K562 (cell line): ENCODE results near the gene B2M. TPM values are rescaled to one million over a fixed set of nuclear protein-coding genes. Genes with fewer than 3 reads are reported as not detected.

Experiments used
- CHD2 ChIP-seq: IDR thresholded peaks from 2 replicates; pipeline ENCODE4 v1.6.1; 2011; ENCODE audit warnings: low read depth, low read length
- ELF1 ChIP-seq: fragments of 200-800 bp; sonication (Bioruptor generic); IDR thresholded peaks from 2 replicates; pipeline ENCODE4 v1.6.1; 2016; ENCODE audit warnings: missing genetic modification characterization, missing compliant biosample characterization
- KDM5B ChIP-seq: fragments of 200-600 bp; sonication (generic); IDR thresholded peaks from 2 replicates; pipeline ENCODE4 v1.6.1; 2012; ENCODE audit warnings: low read depth, mild to moderate bottlenecking, moderate library complexity, low read length, control low read depth, inconsistent platforms; ENCODE audit not compliant: insufficient replicate concordance
- LCOR ChIP-seq: sonication (generic); formaldehyde crosslinking; IDR thresholded peaks from 2 replicates; pipeline ENCODE4 v1.8.0; 2022; ENCODE audit warnings: mild to moderate bottlenecking, missing genetic modification reagents
- MIER1 ChIP-seq: fragments of 450-650 bp; IDR thresholded peaks from 2 replicates; pipeline ENCODE4 v1.6.1; 2016; ENCODE audit warnings: antibody characterized with exemption, mild to moderate bottlenecking, low read depth
- NBN ChIP-seq: fragments of 450-650 bp; IDR thresholded peaks from 2 replicates; pipeline ENCODE4 v1.6.1; 2016; ENCODE audit warnings: low read depth, mild to moderate bottlenecking
- NKRF ChIP-seq: fragments of 450-650 bp; IDR thresholded peaks from 2 replicates; pipeline ENCODE4 v1.6.1; 2016; ENCODE audit warnings: borderline replicate concordance
- NR2C2 ChIP-seq, 2 experiments: fragments of 200-800 bp in 1 of 2; sonication (Bioruptor generic) in 1 of 2; sonication (generic) in 1 of 2; formaldehyde crosslinking in 1 of 2; IDR thresholded peaks; 2 replicates each; pipeline versions ENCODE4 v1.6.1 to v1.8.0; 2016 to 2022; ENCODE audit warnings: mild to moderate bottlenecking in 1 of 2, missing compliant biosample characterization in 1 of 2, missing genetic modification characterization in 1 of 2, missing genetic modification reagents in 1 of 2
- NRF1 ChIP-seq, 2 experiments: fragments of 450-650 bp; IDR thresholded peaks in 1 of 2; conservative IDR thresholded peaks in 1 of 2; 2 replicates each; pipeline ENCODE4 v1.6.1; 2014; ENCODE audit warnings: mild to moderate bottlenecking in 2 of 2
- POLR2A ChIP-seq: fragments of 450-650 bp; conservative IDR thresholded peaks from 2 replicates; pipeline ENCODE4 v1.6.1; 2016
- POLR2G ChIP-seq: fragments of 200-400 bp; formaldehyde crosslinking; IDR thresholded peaks from 2 replicates; pipeline ENCODE4 v1.6.1; 2017; ENCODE audit warnings: low read depth, mild to moderate bottlenecking, antibody characterized with exemption, low read length, moderate library complexity
- SMARCA4 ChIP-seq: fragments of 450-650 bp; IDR thresholded peaks from 2 replicates; pipeline ENCODE4 v1.6.1; 2016
- TAF9B ChIP-seq: fragments of 450-650 bp; IDR thresholded peaks from 2 replicates; pipeline ENCODE4 v1.6.1; 2018; ENCODE audit warnings: mild to moderate bottlenecking; ENCODE audit not compliant: partially characterized antibody
- TBL1XR1 ChIP-seq, 2 experiments: IDR thresholded peaks; 2 replicates each; pipeline ENCODE4 v1.6.1; 2012; ENCODE audit warnings: improper control_type of control experiment in 2 of 2, low read length in 2 of 2, mild to moderate bottlenecking in 1 of 2
- TEAD4 ChIP-seq, 2 experiments: sonication (generic) in 1 of 2; formaldehyde crosslinking in 1 of 2; IDR thresholded peaks; 2 replicates each; pipeline versions ENCODE4 v1.6.1 to v1.8.0; 2012 to 2022; ENCODE audit warnings: borderline replicate concordance in 1 of 2, inconsistent platforms in 1 of 2, low read length in 1 of 2, mild to moderate bottlenecking in 1 of 2, missing genetic modification reagents in 1 of 2
- THRAP3 ChIP-seq: fragments of 450-650 bp; IDR thresholded peaks from 2 replicates; pipeline ENCODE4 v1.6.1; 2016; ENCODE audit warnings: mild to moderate bottlenecking, inconsistent platforms, borderline replicate concordance
- ZKSCAN1 ChIP-seq: fragments of 150-350 bp; IDR thresholded peaks from 2 replicates; pipeline ENCODE4 v1.6.1; 2016; ENCODE audit warnings: low read depth, low read length
- ZNF589 ChIP-seq: fragments of 200-800 bp; sonication (Bioruptor generic); IDR thresholded peaks from 2 replicates; pipeline ENCODE4 v1.6.1; 2016; ENCODE audit warnings: low read depth, missing genetic modification characterization, missing compliant biosample characterization
- polyA plus RNA-seq, 8 experiments: library from polyadenylated mRNA; depleted of rRNA in 4 of 8; stranded (reverse) in 5 of 8; unstranded in 3 of 8; fragments of >200 nt; fragmentation: Nextera tagmentation in 2 of 8; fragmentation: Illumina TruSeq in 1 of 8; extraction: Ambion mirVana in 2 of 8; extraction: Trizol in 1 of 8; gene quantifications; 2 replicates each; pipeline versions ENCODE4 v1.2.1 to v1.2.3, GENCODE V29; 2011 to 2014; ENCODE audit warnings: inconsistent platforms in 1 of 8, missing spikeins in 1 of 8
- total RNA-seq, 7 experiments: library from RNA; depleted of rRNA in 6 of 7; stranded (reverse); fragments of >200 nt in 6 of 7; fragmentation: Illumina TruSeq in 2 of 7; extraction: Trizol in 2 of 7; gene quantifications; 2 replicates each; pipeline versions ENCODE4 v1.2.1 to v1.2.3, GENCODE V29; 2011 to 2021; ENCODE audit warnings: low replicate concordance in 1 of 7
- TF ChIP-seq, protein P1 (sequence below): sonication (generic); formaldehyde crosslinking; IDR thresholded peaks from 2 replicates; pipeline ENCODE4 v1.8.0; 2022; ENCODE audit warnings: mild to moderate bottlenecking, missing genetic modification reagents
- TF ChIP-seq, protein P2 (sequence below): sonication (generic); formaldehyde crosslinking; IDR thresholded peaks from 2 replicates; pipeline ENCODE4 v1.8.0; 2022; ENCODE audit warnings: mild to moderate bottlenecking, missing genetic modification reagents
- TF ChIP-seq, protein P3 (sequence below): fragments of 250-450 bp; sonication (Bioruptor Pico); IDR thresholded peaks from 2 replicates; pipeline ENCODE4 v1.6.1; 2021; ENCODE audit warnings: mild to moderate bottlenecking

Gene B2M
- total and polyA plus RNA-seq, 9 of the 15 experiments (the other 6 are each of a cell fraction or from before 2014, with no cell fraction given), result 460 to 3,138 (median 1,032) TPM

DNA sequence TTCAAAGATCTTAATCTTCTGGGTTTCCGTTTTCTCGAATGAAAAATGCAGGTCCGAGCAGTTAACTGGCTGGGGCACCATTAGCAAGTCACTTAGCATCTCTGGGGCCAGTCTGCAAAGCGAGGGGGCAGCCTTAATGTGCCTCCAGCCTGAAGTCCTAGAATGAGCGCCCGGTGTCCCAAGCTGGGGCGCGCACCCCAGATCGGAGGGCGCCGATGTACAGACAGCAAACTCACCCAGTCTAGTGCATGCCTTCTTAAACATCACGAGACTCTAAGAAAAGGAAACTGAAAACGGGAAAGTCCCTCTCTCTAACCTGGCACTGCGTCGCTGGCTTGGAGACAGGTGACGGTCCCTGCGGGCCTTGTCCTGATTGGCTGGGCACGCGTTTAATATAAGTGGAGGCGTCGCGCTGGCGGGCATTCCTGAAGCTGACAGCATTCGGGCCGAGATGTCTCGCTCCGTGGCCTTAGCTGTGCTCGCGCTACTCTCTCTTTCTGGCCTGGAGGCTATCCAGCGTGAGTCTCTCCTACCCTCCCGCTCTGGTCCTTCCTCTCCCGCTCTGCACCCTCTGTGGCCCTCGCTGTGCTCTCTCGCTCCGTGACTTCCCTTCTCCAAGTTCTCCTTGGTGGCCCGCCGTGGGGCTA lies at the start of gene B2M, which contains the start of gene PATL2 (continued):
- peak; percentile 99 for TF ChIP-seq KDM5B
- TF ChIP-seq LCOR (CRISPR knock-in tag), result 0 out of 2 replicates have a peak, but pooled peaks have one; percentile 62
- peak; percentile 26 to 42; a peak in 3 of 4 replicates for TF ChIP-seq NRF1 (conservative IDR thresholded peaks at IDR 0.05 in 1 of 2, IDR thresholded peaks at IDR 0.05 in 1 of 2)
- TF ChIP-seq THRAP3, result no peak
- TF ChIP-seq ZKSCAN1, result no peak
- TF ChIP-seq NBN, result peak; percentile 11; the same call in 1 of the 2 replicates
- TF ChIP-seq MIER1, result no peak
- peak; percentile 67 for TF ChIP-seq TEAD4 (IDR thresholded peaks at IDR 0.05; ENCODE audit: low read length)
- no peak for TF ChIP-seq TEAD4 (CRISPR knock-in tag; IDR thresholded peaks at IDR 0.05; ENCODE audit: borderline replicate concordance)
- TF ChIP-seq TAF9B, result peak; percentile 88
- no peak for TF ChIP-seq SMARCA4
- TF ChIP-seq, protein P1, sequence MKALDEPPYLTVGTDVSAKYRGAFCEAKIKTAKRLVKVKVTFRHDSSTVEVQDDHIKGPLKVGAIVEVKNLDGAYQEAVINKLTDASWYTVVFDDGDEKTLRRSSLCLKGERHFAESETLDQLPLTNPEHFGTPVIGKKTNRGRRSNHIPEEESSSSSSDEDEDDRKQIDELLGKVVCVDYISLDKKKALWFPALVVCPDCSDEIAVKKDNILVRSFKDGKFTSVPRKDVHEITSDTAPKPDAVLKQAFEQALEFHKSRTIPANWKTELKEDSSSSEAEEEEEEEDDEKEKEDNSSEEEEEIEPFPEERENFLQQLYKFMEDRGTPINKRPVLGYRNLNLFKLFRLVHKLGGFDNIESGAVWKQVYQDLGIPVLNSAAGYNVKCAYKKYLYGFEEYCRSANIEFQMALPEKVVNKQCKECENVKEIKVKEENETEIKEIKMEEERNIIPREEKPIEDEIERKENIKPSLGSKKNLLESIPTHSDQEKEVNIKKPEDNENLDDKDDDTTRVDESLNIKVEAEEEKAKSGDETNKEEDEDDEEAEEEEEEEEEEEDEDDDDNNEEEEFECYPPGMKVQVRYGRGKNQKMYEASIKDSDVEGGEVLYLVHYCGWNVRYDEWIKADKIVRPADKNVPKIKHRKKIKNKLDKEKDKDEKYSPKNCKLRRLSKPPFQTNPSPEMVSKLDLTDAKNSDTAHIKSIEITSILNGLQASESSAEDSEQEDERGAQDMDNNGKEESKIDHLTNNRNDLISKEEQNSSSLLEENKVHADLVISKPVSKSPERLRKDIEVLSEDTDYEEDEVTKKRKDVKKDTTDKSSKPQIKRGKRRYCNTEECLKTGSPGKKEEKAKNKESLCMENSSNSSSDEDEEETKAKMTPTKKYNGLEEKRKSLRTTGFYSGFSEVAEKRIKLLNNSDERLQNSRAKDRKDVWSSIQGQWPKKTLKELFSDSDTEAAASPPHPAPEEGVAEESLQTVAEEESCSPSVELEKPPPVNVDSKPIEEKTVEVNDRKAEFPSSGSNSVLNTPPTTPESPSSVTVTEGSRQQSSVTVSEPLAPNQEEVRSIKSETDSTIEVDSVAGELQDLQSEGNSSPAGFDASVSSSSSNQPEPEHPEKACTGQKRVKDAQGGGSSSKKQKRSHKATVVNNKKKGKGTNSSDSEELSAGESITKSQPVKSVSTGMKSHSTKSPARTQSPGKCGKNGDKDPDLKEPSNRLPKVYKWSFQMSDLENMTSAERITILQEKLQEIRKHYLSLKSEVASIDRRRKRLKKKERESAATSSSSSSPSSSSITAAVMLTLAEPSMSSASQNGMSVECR, result peak; percentile 79
- TF ChIP-seq, protein P2, sequence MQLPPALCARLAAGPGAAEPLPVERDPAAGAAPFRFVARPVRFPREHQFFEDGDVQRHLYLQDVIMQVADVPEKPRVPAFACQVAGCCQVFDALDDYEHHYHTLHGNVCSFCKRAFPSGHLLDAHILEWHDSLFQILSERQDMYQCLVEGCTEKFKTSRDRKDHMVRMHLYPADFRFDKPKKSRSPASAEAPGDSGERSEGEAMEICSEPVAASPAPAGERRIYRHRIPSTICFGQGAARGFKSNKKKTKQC (CRISPR knock-in tag), result no peak
- TF ChIP-seq ZNF589 (CRISPR knock-in tag), result peak; percentile 63
- peak in 1 of 2 experiments; percentile 82; a peak in 2 of 4 replicates for TF ChIP-seq TBL1XR1 (IDR thresholded peaks at IDR 0.05; ENCODE audit: low read length in 2 of 2)
- no peak for TF ChIP-seq ELF1 (tag)
- peak; percentile 99 for TF ChIP-seq POLR2A
- TF ChIP-seq, protein P3, sequence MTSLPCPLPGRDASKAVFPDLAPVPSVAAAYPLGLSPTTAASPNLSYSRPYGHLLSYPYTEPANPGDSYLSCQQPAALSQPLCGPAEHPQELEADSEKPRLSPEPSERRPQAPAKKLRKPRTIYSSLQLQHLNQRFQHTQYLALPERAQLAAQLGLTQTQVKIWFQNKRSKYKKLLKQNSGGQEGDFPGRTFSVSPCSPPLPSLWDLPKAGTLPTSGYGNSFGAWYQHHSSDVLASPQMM (CRISPR knock-in tag), result no peak
- no peak for TF ChIP-seq NR2C2 (CRISPR knock-in tag; IDR thresholded peaks at IDR 0.05)
- TF ChIP-seq NR2C2 (tag; IDR thresholded peaks at IDR 0.05), result peak; percentile 70; the same call in 1 of the 2 replicates
- peak; percentile 90 for TF ChIP-seq CHD2
- TF ChIP-seq POLR2G, result peak; percentile 99
- TF ChIP-seq NKRF, result no peak; the same call in 1 of the 2 replicates
